GM19372 (cell line): Measurements from ENCODE around the gene SHOX.
"Not testable (repeated sequence)": the region's sequence is repeated elsewhere in the genome, so short reads cannot be mapped to it uniquely, and the experiment has no call there.

Experiments used
- ATAC-seq: cut with Tn5 transposase; IDR thresholded peaks from one replicate; pipeline ENCODE4 v1.9.1; 2021; ENCODE audit warnings: mild to moderate bottlenecking, low read depth, moderate library complexity; ENCODE audit not compliant: unreplicated experiment

SHOX gene

GRCh38 chrX:621705-622503 lies 8.7 kb upstream of the SHOX start:
- no peak for ATAC-seq

DNA sequence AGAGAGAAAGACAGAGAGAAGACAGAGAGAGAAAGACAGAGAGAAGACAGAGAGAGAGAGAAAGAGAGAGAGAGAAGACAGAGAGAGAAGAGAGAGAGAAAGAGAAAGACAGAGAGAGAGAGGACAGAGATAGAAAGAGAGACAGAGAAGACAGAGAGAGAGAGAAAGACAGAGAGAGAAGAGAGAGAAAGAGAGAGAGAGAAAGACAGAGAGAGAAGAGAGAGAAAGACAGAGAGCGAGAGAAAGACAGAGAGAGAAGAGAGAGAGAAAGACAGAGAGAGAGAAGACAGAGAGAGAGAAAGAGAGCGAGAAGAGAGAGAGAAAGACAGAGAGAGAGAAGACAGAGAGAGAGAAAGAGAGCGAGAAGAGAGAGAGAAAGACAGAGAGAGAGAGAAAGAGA lies 7.8 kb upstream of the SHOX start:
- not testable (repeated sequence) for ATAC-seq

DNA sequence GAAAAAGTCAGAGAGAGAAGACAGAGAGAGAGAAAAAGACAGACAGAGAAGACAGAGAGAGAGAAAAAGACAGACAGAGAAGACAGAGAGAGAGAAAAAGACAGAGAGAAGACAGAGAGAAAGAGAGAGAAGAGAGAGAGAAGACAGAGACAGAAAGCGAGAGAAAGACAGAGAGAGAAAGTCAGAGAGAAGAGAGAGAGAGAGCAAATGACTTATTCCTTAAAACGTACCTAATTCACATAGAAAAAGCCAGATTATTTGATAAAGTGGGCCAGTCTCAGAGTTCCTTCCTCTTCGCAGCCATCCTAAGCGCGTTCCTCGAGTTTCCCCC lies 7.4 kb upstream of the SHOX start:
- no peak for ATAC-seq

DNA sequence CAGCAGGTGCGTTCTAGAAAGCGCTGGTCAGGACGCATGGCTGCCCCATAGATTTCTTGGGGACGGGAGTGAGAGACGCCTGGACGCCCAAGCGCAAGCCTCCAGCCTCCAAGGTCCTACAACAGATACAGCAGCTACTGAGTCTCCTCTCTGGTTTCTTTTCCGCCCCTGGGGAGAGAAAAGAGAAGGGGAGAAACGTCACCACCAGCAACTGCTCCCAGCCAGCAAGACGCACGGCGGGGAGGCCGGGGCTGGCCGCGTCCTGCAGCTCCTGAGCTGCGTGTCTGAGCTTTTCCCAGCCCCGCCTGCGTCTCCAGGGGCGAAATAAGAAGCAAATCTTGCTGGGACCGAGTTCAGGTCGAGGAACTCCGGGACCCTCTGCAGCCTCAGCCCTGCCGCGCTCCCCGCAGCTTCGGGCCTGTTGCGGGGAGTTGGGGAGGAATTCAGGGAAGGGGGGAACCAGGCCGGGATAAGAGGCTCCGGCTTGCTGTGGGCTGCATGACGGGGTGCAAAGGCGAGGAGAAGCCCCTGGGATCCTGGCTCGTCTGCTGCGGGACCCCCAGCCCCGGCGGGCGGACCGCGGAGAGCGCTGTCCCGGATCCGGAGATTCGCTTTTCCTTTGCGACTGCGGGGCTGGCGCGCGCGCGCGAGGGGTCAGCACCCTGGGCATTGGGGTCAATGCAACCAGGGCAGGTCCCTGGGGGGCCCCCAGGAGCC lies 6.8 kb upstream of the SHOX start:
- no peak for ATAC-seq

DNA sequence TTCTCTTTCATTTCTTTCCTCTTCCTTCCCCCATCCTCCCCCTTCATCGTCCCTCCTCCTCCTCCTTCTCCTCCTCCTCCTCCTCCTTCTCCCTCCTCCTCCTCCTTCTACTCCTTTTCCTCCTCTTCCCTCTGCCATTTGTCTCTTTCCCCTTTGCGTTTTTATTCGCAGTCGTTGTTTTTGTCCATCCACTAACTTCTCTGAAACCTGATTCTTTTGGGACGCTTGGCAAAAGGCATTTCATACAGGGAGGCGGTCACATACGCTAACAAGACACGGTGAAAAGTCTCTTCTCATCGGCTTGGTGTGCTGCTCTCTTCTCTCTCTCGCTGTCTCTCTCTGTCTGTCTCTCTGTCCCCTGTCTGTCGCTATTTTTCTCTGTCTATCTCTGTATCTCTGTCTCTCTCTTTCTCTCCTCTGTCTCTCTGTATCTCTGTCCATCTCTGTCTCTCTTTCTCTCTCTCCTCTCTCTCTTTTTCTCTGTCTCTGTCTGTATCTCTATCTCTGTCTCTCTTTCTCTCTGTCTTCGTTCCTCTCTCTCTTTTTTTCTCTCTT lies 5.4 kb upstream of the SHOX start:
- ATAC-seq: no peak

DNA sequence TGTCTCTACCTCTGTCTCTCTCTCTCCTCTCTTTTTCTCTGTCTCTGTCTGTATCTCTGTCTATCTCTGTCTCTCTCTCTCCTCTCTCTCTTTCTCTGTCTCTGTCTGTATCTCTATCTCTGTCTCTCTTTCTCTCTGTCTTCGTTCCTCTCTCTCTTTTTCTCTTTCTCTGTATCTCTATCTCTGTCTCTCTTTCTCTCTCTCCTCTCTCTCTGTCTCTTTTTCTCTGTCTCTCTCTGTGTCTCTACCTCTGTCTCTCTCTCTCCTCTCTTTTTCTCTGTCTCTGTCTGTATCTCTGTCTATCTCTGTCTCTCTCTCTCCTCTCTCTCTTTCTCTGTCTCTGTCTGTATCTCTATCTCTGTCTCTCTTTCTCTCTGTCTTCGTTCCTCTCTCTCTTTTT lies 4.5 kb upstream of the SHOX start:
- not testable (repeated sequence) for ATAC-seq

- no peak for ATAC-seq
Measured at GRCh38 chrX:626745-627509, 3.7 kb upstream of the SHOX start.

DNA sequence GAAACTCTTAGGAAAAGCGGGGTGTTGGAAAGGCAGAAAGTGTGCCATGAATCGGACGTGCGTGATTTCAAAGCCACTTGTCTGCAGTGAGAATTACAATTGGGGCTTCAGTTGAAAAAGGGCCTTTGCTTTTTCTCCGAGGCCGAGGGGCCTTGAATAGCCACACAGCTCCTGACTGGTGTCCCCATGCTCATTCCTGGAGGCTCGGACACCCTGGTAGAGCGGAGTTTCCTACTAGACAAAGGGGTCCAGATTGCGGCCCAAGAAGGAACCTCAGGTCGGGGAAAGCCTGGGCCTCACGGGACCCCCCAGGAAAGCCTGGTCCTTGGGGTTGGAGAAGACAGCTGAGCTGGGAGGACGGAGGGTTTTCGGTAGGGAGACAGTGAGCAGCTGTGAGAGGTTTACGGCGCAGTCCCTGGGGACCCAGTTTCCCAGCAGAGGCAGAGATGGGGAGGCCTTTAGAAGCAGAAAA lies 3.0 kb upstream of the SHOX start:
- no peak for ATAC-seq

- no peak for ATAC-seq
Measured at GRCh38 chrX:627995-628394, 2.6 kb upstream of the SHOX start.

DNA sequence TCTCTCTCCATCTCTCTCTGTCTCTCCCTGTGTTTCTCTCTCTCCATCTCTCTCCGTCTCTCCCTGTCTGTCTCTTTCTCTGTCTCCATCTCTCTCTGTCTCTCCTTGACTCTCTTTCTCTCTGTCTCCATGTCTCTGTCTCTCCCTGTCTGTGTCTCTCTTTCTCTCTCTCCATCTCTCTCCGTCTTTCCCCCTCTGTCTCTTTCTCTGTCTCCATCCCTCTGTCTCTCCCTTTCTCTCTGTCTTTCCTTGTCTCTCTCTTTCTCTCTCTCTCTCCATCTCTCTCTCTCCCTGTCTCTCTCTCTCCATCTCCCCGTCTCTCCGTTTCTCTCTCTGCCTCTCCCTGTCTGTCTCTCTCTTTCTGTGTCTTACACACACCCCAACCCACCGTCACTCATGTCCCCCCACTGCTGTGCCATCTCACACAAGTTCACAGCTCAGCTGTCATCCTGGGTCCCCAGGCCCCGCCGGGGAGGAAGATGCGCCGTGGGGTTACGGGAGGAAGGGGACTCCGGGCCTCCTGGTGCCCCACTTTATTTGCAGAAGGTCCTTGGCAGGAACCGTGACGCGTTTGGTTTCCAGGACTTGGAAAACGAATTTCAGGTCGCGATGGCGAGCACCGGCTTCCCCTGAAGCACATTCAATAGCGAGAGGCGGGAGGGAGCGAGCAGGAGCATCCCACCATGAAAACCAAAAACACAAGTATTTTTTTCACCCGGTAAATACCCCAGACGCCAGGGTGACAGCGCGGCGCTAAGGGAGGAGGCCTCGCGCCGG lies 1.2 kb upstream of the SHOX start:
- ATAC-seq: no peak

DNA sequence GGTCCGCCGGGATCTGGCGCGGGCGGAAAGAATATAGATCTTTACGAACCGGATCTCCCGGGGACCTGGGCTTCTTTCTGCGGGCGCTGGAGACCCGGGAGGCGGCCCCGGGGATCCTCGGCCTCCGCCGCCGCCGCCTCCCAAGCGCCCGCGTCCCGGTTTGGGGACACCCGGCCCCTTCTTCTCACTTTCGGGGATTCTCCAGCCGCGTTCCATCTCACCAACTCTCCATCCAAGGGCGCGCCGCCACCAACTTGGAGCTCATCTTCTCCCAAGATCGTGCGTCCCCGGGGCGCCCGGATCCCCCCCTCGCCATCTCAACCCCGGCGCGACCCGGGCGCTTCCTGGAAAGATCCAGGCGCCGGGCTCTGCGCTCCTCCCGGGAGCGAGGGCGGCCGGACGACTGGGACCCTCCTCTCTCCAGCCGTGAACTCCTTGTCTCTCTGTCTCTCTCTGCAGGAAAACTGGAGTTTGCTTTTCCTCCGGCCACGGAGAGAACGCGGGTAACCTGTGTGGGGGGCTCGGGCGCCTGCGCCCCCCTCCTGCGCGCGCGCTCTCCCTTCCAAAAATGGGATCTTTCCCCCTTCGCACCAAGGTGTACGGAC lies 482 bp upstream of the SHOX start:
- no peak for ATAC-seq

- ATAC-seq: no peak
Measured at GRCh38 chrX:631802-632365, 1.3 kb downstream of the SHOX start.

GRCh38 chrX:632366-633042 lies 1.9 kb downstream of the SHOX start:
- no peak for ATAC-seq

GRCh38 chrX:633043-633984 lies 2.7 kb downstream of the SHOX start:
- ATAC-seq: no peak

DNA sequence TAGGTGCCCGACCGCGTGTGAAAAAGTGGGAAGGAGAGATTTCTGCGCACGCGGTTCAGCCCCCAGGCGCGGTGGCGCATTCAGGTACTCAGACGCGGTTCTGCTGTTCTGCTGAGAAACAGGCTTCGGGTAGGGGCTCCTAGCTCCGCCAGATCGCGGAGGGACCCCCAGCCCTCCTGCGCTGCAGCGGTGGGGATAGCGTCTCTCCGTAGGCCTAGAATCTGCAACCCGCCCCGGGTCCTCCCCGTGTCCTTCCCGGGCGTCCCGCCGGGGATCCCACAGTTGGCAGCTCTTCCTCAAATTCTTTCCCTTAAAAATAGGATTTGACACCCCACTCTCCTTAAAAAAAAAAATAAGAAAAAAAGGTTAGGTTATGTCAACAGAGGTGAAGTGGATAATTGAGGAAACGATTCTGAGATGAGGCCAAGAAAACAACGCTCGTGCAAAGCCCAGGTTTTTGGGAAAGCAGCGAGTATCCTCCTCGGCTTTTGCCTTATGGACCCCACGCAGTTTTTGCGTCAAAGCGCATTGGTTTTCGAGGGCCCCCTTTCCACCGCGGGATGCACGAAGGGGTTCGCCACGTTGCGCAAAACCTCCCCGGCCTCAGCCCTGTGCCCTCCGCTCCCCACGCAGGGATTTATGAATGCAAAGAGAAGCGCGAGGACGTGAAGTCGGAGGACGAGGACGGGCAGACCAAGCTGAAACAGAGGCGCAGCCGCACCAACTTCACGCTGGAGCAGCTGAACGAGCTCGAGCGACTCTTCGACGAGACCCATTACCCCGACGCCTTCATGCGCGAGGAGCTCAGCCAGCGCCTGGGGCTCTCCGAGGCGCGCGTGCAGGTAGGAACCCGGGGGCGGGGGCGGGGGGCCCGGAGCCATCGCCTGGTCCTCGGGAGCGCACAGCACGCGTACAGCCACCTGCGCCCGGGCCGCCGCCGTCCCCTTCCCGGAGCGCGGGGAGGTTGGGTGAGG lies 3.7 kb downstream of the SHOX start:
- ATAC-seq: no peak

DNA sequence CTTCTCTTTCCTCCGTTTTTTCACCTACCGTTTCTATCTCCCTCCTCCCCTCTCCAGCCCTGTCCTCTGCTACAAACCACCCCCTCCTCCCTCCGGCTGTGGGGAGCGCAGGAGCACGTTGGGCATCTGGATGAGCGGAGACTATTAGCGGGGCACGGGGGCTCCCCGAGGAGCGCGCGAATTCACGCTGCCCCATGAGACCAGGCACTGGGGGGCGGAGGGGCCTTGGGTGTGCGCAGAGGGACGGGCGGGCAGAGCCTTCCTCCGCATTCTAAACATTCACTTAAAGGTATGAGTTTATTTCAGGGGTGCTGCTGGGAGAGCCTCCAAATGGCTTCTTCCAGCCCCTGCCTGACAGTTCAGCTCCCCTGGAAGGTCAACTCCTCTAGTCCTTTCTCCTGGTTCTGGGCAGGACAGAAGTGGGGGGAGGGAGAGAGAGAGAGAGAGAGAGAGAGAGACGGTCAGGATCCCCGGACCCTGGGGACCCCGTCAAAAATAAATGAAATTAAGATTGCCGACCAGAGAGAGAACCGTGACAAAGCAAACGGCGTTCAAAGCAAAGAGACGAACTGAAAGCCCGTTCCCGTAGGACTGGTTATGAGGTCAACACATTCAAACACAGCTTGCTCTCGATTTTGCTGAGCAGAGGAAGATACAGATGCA lies 5.0 kb downstream of the SHOX start:
- no peak for ATAC-seq
